Ectodermal cell (in vitro differentiated cells): ENCODE results near the gene SRP54.
"Not testable (repeated sequence)": the region's sequence is repeated elsewhere in the genome, so short reads cannot be mapped to it uniquely, and the experiment has no call there.

ENCODE experiments used
- H3K27ac ChIP-seq: 2 replicates; pipeline ENCODE4 v1.7.0; 2013; ENCODE audit warnings: mild to moderate bottlenecking, low read depth, low read length; ENCODE audit not compliant: insufficient read depth, poor library complexity, severe bottlenecking
- H3K27me3 ChIP-seq: 2 replicates; pipeline ENCODE4 v1.7.0; 2013; ENCODE audit warnings: mild to moderate bottlenecking, low read length; ENCODE audit not compliant: insufficient read depth, control insufficient read depth, poor library complexity, severe bottlenecking
- H3K36me3 ChIP-seq: one replicate; pipeline ENCODE4 v1.7.0; 2013; ENCODE audit warnings: low read length; ENCODE audit not compliant: control insufficient read depth, insufficient read depth
- H3K4me1 ChIP-seq: one replicate; pipeline ENCODE4 v1.7.0; 2013; ENCODE audit warnings: low read length; ENCODE audit not compliant: control insufficient read depth, insufficient read depth
- H3K4me3 ChIP-seq: 2 replicates; pipeline ENCODE4 v1.7.0; 2013; ENCODE audit warnings: low read depth, low read length, control low read depth; ENCODE audit not compliant: insufficient read depth
- H3K9me3 ChIP-seq: 2 replicates; pipeline ENCODE4 v1.7.0; 2013; ENCODE audit warnings: mild to moderate bottlenecking, low read length, moderate library complexity; ENCODE audit not compliant: control insufficient read depth
- WGBS, 2 experiments: methylation state at CpG; one replicate each; pipeline ENCODE4 v1.1.7; 2013; ENCODE audit warnings: missing lambda C conversion rate in 2 of 2; 5-methylcytosine and 5-hydroxymethylcytosine counted together

Gene SRP54

GRCh38 chr14:35044939-35045797 is 62.4 kb downstream of the SRP54 start:
- WGBS, 2 experiments = 62 to 64% methylated on average over 8 of the region's 8 CpGs
- H3K4me1 ChIP-seq = no peaks in the 10 kb centered on the region
- H3K9me3 ChIP-seq = no peaks in the 10 kb centered on the region
- H3K36me3 ChIP-seq = no peaks in the 10 kb centered on the region
- no peaks in the 10 kb centered on the region for H3K27me3 ChIP-seq
- H3K4me3 ChIP-seq = peak overlapping the region; percentile 94
- no peak overlapping the region for H3K27ac ChIP-seq

GRCh38 chr14:35045798-35046047 is 62.9 kb downstream of the SRP54 start:
- peak overlapping the region; percentile 94 for H3K4me3 ChIP-seq
- H3K27me3 ChIP-seq = no peaks in the 10 kb centered on the region
- no peaks in the 10 kb centered on the region for H3K4me1 ChIP-seq
- H3K36me3 ChIP-seq = no peaks in the 10 kb centered on the region
- H3K27ac ChIP-seq = no peak overlapping the region
- 2 to 4% methylated on average over 6 of the region's 6 CpGs for WGBS, 2 experiments
- H3K9me3 ChIP-seq = no peaks in the 10 kb centered on the region

DNA sequence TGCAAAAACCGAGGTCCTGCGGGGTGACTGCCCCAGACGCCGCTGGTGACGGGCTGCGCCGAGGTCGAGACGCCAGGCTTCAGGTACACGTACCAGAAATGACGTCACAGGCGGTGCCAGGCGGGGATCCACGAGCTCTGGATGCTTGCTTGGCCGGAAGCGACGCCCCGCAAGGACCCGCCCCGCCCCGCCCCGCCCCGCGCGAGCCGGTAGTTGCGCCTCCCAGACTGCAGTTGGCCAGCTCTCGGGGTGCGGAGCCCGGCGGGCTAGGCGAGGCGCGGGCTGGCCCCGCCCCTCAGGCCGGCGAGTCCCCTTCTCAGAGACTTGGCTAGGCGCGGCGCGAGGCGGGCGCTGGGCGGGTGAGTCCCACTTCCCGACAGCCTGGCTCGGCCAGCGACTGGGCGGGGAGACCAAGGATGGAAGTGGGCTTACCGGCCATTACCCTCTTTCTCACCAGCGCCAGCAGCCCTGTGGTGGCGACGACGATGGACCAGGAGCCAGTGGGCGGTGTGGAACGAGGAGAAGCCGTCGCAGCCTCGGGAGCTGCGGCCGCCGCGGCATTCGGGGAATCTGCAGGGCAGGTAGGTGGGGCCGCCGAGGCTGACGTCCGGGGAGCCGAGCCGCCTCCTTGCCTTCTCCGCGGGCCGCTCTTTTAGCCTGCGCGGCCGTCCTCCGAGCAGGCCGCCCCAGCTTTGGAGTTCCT is 63.4 kb downstream of the SRP54 start, which contains the start of gene FAM177A1:
Gene FAM177A1, plus strand, starts transcription at position 225 of the 703 bp plus-strand sequence. Its CDS starts 192 bp downstream, at position 417.
- Histone ChIP-seq H3K36me3 (no peaks in the 10 kb centered on the region), H3K4me3 (peak within 1 kb of the TSS; percentile 94), H3K9me3 (no peaks in the 10 kb centered on the region), H3K4me1 (no peaks in the 10 kb centered on the region), H3K27me3 (no peaks in the 10 kb centered on the region), H3K27ac (peak within 1 kb of the TSS; percentile 69)
- WGBS, 2 experiments = 0% methylated on average over 77 of the region's 77 CpGs

GRCh38 chr14:35046751-35047536 is 64.2 kb downstream of the SRP54 start:
- Histone ChIP-seq H3K27ac (peak overlapping the region; percentile 69), H3K36me3 (no peaks in the 10 kb centered on the region), H3K4me1 (no peaks in the 10 kb centered on the region), H3K27me3 (no peaks in the 10 kb centered on the region), H3K4me3 (peak overlapping the region; percentile 94), H3K9me3 (no peaks in the 10 kb centered on the region)
- 32 to 33% methylated on average over 21 to 22 of the region's 23 CpGs for WGBS, 2 experiments

- Histone ChIP-seq H3K9me3 (no peaks in the 10 kb centered on the region), H3K4me1 (no peaks in the 10 kb centered on the region), H3K27me3 (no peaks in the 10 kb centered on the region), H3K4me3 (no peak overlapping the region), H3K36me3 (no peaks in the 10 kb centered on the region), H3K27ac (no peak overlapping the region)
- WGBS, 2 experiments = 86 to 100% methylated on average over 2 of the region's 4 CpGs
Observed at GRCh38 chr14:35047976-35048513, 65.3 kb downstream of the SRP54 start.

DNA sequence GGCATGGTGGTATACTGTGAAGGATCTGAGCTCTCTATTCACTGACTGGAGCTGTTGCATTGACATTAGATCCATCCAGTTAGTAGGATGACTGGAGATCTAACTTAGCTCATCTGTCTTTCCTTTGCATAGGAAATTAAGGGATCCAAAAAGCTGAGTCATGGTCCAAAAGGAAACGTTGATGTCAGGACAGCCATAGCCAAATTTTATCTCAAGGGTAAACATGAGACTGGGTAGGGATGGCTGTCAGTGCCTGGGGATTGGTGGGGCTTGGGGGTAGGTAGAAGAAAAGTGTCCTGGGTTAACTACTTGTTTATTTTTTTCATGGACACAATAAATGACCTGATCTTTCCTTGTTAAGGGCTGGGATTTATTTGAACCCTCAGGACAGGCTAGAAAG is 67.9 kb downstream of the SRP54 start:
- Histone ChIP-seq H3K36me3 (no peaks in the 10 kb centered on the region), H3K4me1 (no peaks in the 10 kb centered on the region), H3K27me3 (no peaks in the 10 kb centered on the region), H3K4me3 (no peak overlapping the region), H3K9me3 (no peaks in the 10 kb centered on the region), H3K27ac (no peak overlapping the region)
- 88 to 96% methylated on average over 1 of the region's 1 CpG for WGBS, 2 experiments

GRCh38 chr14:35051796-35052195 is 69.0 kb downstream of the SRP54 start:
- no peak overlapping the region for H3K27ac ChIP-seq
- H3K27me3 ChIP-seq = no peaks in the 10 kb centered on the region
- no peaks in the 10 kb centered on the region for H3K9me3 ChIP-seq
- 100% methylated on average over 1 of the region's 1 CpG for WGBS, 2 experiments
- no peaks in the 10 kb centered on the region for H3K4me1 ChIP-seq
- no peaks in the 10 kb centered on the region for H3K36me3 ChIP-seq
- no peak overlapping the region for H3K4me3 ChIP-seq

DNA sequence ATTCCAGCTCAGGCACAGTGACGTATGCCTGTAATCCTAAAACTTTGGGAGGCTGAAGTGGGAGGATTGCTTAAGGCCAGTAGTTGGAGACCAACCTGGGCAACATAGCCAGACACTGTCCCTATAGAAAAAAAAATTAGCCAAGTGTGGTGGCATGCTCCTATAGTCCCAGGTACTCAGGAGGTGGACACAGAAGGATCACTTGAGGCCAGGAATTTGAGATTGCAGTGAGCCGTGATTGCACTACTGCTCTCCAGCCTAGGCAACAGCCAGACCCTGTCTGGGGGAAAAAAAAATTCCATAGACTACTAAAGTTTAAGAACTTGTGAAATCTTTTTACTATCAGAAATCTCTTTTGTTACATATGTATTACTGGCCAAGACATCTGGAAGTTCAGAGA is 69.8 kb downstream of the SRP54 start:
- no peaks in the 10 kb centered on the region for H3K4me1 ChIP-seq
- no peaks in the 10 kb centered on the region for H3K27me3 ChIP-seq
- no peaks in the 10 kb centered on the region for H3K36me3 ChIP-seq
- 95 to 100% methylated on average over 2 of the region's 2 CpGs for whole genome bisulfite sequencing, 2 experiments
- H3K9me3 ChIP-seq = no peaks in the 10 kb centered on the region
- no peak overlapping the region for H3K4me3 ChIP-seq
- H3K27ac ChIP-seq = no peak overlapping the region

DNA sequence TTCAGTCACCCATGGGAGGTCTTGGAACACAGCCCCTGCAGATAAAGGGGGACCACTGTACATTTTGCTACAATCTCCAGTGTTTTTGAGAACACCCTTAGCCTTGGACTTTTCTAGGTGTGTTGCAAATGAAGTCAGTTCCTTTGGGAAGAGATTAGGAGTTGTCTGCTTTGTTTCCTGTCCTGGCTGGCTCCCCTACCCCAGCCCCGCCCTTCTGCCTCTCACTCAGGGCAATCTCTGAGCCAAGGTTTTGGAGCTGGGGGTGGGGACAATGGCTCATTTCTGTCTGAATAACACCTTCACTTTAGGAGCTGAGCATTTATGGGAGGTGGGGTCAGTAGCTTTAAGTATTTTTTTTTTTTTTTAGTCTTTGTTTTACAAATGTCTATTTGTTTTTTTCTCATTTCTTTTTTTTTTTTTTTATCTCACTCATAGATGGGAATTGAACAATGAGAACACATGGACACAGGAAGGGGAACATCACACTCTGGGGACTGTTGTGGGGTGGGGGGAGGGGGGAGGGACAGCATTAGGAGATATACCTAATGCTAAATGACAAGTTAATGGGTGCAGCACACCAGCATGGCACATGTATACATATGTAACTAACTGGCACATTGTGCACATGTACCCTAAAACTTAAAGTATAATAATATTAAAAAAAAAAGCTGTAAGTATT is 78.5 kb downstream of the SRP54 start:
- not testable (repeated sequence) for H3K4me1 ChIP-seq, H3K4me3 ChIP-seq, H3K36me3 ChIP-seq, H3K9me3 ChIP-seq, H3K27ac ChIP-seq, H3K27me3 ChIP-seq
- 86 to 88% methylated on average over 1 of the region's 1 CpG for WGBS, 2 experiments
